Myocyte (in vitro differentiated cells): Measurements from ENCODE around the gene KRTAP5-7. TPM values are rescaled to one million over a fixed set of nuclear protein-coding genes. Genes with fewer than 3 reads are reported as not detected.
A peak's percentile ranks its signal among the peaks of the same experiment; 100 is the strongest.
"Not testable (repeated sequence)": the region's sequence is repeated elsewhere in the genome, so short reads cannot be mapped to it uniquely, and the experiment has no call there.

Experiments
- DNase-seq: peaks from one replicate; pipeline ENCODE4 v3.0.0-alpha.2; 2012; ENCODE audit warnings: low read depth
- total RNA-seq: library from RNA; depleted of rRNA; stranded (reverse); fragments of >200 nt; gene quantifications from 2 replicates; pipeline ENCODE4 v1.2.3, GENCODE V29; 2014

Gene KRTAP5-7
- total RNA-seq, 1 donor from 2014 or later, result not detected

DNA sequence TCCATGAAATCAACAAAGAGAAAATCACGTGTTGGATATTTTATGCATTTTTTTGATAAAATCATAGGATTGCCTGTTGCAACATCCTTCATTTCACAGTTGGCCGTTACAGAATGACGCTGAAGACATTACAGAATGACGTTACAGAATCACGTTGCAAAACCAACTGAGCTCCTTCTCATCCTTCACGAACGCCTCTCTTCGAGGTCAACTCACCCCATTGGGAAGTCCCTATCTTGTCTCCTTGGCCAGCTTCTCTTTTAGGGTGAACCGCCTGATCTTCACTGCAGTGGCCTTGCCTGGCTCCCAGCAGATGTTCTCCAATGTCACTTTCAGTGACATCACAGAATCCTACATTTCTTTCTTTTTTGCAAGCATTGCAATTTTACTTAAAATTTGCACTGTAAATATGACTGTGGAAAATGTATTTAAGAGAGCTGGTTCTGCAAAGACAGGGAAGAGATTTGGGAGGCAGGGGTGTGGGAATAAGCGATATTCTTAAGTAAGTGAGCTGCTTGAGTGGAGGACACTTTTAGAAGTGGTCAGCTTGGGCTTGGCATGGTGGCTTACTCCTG, 5.1 kb downstream of the KRTAP5-7 start:
- DNase-seq, result no peak

DNA sequence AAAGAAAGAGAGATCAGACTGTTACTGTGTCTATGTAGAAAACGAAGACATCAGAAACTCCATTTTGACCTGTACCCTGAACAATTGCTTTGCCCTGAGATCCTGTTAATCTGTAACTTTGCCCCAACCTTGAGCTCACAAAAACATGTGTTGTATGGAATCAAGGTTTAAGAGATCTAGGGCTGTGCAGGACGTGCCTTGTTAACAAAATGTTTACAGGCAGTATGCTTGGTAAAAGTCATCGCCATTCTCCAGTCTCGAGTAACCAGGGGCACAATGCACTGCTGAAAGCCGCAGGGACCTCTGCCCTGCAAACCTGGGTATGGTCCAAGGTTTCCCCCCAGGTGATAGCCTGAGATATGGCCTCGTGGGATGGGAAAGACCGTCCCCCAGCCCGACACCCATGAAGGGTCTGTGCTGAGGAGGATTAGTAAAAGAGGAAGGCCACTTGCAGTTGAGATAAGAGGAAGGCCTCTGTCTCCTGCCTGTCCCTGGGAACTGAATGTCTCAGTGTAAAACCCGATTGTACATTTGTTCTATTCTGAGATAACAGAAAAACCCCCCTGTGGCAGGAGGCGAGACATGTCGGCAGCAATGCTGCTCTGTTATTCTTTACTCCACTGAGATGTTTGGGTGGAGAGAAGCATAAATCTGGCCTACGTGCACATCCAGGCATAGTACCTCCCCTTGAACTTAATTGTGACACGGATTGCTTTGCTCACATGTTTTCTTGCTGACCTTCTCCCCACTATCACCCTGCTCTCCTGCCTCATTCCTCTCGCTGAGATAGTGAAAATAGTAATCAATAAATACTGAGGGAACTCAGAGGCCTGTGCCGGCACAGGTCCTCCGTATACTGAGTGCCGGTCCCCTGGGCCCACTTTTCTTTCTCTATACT, 7.9 kb downstream of the KRTAP5-7 start:
- not testable (repeated sequence) for DNase-seq

DNA sequence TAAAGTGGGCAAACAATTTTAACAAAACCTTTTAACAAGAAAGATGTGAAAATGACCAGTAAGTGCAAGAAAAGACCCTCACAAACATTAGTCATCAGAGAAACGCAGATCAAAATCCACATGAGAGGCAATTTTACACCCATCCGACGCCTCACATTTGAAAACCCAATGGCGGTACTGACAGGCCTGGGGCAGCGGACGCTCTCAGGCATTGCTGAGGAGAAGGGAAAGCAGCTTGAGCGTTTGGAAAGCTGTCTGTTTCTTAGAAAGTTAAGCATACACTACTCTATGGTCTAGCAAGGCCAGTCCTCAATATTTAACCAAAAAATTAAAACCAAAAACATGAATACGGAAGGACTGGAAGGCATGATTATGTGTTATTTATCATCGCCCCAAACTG, 8.8 kb downstream of the KRTAP5-7 start:
- no peak for DNase-seq

DNA sequence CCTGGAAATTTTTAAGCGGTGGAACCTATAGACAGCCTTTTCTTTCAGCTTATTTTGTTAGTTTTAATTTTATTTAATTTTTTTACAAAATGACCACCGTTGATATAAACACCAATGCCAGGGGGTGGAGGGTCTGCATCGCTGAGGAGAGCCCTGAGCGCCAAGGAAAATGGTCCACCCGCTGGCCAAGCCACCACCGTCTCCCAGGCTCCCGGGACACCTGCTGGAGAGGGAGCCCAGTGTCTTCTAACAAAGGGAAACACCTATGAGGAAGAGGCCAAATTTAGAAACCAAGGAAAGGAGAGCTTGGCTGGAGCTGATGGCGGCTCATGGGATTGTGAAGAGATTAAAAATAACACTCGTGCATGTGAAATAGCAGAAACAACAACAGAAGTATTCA, 10.5 kb downstream of the KRTAP5-7 start:
- no peak for DNase-seq

DNA sequence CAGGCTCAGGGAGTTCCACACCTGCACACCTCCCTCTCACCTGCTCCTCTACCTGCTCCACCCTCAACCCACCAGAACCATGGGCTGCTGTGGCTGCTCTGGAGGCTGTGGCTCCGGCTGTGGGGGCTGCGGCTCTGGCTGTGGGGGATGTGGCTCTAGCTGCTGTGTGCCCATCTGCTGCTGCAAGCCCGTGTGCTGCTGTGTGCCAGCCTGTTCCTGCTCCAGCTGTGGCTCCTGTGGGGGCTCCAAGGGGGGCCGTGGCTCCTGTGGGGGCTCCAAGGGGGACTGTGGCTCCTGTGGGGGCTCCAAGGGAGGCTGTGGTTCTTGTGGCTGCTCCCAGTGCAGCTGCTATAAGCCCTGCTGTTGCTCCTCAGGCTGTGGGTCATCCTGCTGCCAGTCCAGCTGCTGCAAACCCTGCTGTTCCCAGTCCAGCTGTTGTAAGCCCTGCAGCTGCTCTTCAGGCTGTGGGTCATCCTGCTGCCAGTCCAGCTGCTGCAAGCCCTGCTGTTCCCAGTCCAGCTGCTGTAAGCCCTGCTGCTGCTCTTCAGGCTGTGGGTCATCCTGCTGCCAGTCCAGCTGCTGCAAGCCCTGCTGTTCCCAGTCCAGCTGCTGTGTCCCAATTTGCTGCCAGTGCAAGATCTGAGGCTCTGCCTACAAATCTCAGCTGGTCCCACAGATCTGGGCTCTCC, 11.1 kb downstream of the KRTAP5-7 start, which contains the start of gene KRTAP5-8:
TSS of gene KRTAP5-8 (plus strand) at position 49 of the 689 bp plus-strand sequence. CDS start at position 80, 31 bp downstream.
- peak; percentile 9 for DNase-seq

DNA sequence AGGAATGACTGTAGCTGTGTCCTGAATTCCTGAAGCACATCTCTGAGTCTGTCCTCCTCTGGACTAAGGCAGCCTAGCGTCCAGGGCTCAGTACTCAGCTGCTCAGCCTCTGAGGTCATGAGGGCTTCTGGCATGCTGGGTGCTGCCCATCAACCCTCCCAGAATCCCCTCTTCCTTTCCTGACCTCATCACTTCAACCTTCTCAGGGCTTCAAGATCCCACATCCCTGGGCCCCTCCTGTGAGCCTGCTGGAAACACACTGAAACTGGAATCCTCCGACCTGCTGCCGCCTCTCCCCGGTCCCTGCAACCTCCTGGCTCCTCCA, 11.6 kb downstream of the KRTAP5-7 start:
- no peak for DNase-seq

DNA sequence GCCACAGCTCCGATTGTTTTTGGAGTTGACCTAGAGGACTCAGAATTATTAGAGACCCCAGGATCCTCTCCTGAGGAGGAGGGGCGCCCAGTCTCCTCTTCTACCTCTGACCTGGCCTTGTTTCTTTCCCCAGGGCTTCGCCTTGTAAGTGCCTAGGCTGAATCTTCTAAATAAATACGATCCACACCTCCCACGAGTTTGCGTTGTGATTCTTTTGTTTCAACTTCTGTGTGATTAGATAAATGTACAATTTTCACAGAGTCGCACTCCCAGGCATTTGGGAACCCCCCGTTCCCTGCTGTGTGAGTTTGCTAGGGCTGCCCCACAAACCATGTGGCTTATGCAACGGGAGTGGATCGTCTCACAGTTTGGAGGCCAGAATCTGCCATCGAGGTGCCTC, 11.9 kb downstream of the KRTAP5-7 start:
- no peak for DNase-seq

DNA sequence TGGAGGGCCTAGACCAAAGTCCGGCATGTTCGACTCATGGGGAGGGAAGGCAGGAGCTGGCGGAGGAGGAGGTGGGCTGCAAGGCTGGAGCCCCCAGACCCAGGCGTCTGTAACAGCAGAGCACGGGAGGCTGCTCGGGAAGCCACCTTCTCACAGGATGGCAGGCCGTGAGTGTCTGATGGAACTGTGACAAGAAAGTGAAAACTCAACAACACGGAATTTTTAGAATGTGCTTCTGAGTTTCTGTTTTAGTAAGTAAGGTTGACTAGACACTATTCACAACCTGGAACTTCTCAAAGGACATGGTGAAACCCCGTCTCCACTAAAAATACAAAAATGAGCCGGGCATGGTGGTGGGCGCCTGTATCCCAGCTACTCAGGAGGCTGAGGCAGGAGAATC, 12.9 kb downstream of the KRTAP5-7 start:
- DNase-seq, result not testable (repeated sequence)

DNA sequence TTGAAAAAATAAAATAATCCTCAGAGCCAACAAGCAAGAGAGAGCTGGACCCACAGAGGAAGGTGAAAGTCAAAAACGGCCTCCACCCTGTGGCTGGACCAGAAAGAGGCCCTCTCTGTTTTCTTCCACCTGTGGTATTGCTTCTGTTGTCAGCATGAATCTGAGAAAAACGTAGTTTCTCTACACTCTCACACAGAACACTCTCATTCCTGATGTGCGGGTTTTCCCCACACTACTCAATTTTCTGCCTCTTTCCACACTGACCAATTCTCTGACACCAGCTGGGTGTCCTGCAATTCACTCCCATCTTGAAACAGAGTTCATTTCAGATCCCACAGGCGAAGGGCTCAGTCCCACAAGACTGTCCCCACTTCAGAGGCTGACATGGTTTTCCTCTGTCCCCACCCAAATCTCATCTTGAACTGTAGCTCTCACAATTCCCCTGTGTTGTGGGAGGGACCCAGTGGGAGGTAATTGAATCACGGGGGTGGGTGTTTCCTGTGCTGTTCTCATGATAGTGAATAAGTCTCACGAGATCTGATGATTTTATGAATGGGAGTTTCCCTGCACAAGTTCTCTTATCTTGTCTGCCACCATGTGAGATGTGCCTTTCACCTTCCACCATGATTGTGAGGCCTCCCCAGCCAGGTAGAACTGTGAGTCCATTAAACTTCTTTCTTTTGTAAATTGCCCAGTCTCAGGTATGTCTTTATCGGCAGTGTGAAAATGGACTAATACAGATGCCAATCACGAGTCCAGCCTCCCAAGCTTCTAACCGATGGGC, 13.6 kb downstream of the KRTAP5-7 start:
- not testable (repeated sequence) for DNase-seq

DNA sequence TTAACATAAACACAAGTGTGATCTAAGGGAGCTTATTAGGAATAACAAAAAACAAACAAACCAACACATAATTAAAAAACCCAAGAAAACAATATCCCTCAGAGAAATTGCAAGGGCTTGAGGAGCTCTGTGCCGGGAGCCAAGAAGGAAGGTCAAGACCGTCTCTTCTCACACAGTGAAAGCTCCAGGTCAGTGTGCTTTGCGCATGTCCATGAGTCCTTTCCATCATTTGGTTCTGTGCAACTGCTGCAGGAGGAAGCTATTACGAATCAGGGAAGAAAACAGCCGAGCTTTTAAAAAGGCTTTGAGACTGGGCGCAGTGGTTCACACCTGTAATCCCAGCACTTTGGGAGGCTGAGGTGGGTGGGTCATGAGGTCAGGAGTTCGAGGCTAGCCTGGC, 15.3 kb downstream of the KRTAP5-7 start:
- DNase-seq, result no peak

DNA sequence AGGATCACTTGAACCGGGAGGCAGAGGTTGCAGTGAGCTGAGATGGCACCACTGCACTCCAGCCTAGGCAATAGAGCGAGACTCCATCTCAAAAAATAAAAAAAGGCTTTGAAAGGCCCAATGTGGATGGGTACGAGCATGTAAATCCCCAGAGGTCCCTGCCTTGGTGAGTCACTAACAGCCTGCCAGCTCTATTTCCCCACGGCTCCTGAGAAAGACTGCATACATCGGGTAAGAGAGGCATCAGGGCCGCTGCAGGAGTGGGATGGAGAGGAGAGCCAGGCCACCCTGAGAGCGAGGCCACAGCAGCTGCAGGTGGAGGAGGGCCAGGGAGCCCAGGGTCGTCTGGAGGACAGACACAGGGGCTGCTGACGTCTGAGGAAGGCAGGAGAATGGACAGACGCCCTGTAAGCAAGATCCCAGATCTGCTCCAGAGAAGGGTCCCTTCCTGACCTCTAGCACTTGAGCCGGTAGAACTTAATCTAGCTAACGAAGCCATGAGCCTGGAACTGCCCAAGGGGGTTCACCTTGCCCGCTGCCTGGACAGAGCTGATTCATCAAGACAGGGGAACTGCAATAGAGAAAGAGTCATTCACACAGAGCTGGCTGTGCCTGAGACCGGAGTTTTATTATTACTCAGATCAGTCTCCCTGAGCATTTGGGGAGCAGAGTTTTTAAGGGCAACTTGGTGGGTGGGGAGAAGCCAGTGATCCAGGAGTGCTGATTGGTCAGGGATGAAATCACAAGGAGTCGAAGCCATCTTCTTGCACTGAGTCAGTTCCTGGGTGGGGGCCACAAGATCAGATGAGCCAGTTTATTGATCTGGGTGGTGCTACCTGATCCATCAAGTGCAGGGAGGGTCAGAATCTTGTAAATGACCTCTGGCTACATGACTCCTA, 16.1 kb downstream of the KRTAP5-7 start:
- DNase-seq, result no peak

DNA sequence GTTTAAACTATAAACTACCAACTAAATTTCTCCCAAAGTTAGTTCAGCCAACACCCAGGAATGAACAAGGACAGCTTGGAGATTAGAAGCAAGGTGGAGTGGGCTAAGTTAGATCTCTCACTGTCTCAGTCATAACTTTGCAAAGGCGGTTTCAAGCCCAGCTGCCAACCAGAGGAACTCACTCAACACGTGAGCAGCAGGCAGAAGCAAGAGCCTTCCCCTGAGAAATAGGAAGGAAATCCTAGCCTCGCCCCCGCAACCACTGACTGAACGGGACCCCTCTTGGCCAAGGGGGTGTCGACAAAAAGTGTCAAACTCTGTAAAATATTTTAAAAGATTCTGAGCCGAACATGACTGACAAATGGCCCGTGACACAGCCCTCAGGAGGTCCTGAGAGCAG, 16.8 kb downstream of the KRTAP5-7 start:
- no peak for DNase-seq

DNA sequence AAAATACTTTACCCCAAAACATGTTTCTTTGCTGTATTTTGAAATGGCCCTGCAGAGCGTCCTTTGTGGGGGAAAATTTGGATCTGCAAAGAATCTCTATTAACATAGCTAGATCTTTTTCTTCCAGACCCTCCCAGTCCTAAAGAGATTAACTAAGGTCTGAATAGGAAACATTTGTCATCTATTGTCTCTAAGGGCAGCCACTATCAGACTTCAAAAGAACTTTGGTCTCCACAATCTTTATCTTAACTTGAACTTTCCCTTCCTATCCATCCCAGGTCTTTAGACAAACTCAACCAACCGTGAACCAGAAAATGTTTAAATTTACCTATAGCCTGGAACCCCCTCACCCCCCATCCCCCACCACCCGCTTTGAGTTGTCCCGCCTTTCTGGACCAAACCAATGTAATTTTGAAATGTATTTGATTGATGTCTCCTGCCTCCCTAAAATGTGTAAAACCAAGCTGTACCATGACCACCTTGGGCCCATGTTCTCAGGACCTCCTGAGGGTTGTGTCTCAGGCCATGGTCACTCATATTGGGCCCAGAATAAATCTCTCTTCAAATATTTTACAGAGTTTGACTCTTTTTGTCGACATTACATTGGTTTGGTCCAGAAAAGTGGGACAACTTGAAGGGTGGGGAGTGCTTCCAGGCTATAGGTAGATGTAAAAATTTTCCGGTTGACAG, 17.6 kb downstream of the KRTAP5-7 start:
- no peak for DNase-seq

DNA sequence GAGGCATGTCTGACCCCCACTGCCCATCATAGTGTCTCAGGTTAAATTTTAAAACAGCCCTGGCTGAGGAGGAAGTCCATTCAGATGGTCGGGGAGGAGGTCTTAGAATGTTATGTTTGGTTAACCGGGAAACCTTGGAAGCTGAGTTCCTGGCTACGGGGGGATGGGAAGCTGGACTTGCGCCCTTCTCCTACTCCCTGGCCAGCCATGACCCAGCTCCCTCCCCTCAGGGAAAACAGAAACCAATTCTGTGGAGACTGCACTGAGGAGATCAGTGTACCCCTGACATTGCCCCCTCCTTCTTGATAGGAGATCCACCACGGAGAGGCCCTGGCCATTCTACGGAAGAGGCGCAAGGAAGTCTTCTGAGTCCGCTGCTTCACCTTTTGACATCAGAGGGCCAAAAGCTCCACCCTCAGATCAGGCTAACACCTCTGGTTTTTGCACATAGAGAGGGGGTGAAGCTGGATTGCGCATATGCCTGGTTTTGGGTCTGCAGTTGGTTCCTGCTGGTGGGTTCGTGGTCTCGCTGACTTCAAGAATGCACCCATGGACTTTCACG, 18.4 kb downstream of the KRTAP5-7 start:
- DNase-seq, result no peak

DNA sequence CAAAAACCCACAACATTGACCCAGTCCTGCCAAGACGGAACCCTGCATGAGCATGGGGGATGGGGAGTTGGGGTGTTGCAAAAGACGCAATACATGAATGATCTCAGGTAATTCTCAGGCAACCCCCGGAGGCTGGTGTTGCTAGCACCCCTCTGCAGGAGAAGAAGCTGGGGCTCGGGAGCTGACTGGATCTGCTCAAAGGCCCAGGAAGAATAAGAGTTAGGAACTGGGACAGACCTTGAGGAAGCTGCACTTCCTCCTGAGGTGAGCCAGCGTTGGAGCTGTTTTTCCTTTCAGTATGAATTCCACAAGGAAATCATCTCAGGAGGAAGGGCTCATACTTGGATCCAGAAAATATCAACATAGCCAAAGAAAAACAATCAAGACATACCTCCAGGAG, 21.1 kb downstream of the KRTAP5-7 start, which contains the start of gene KRTAP5-9:
TSS of gene KRTAP5-9 (plus strand) at position 301 of the 400 bp plus-strand sequence. CDS start 238 bp downstream, outside the sequence.
- no peak for DNase-seq

DNA sequence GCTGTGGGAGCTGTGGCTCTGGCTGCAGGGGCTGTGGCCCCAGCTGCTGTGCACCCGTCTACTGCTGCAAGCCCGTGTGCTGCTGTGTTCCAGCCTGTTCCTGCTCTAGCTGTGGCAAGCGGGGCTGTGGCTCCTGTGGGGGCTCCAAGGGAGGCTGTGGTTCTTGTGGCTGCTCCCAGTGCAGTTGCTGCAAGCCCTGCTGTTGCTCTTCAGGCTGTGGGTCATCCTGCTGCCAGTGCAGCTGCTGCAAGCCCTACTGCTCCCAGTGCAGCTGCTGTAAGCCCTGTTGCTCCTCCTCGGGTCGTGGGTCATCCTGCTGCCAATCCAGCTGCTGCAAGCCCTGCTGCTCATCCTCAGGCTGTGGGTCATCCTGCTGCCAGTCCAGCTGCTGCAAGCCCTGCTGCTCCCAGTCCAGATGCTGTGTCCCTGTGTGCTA, 21.7 kb downstream of the KRTAP5-7 start:
- peak; percentile 20 for DNase-seq

DNA sequence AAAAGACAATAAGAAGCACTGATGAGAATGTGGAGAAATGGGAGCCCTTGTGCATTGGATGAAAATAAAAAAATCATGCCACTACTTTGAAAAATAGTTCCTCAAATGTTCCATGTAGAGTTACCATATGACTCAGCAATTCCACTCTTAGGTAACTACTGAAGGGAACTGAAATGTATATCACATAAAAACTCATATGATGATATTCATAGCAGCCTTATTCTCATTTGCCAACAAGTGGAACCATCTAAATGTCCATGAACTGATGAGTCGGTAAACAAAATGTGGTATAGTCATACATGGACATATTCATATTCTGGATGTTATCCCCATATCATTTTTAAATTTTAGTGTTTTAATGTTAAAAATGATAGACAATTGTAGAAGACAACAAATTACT, 24.6 kb downstream of the KRTAP5-7 start:
- no peak for DNase-seq

DNA sequence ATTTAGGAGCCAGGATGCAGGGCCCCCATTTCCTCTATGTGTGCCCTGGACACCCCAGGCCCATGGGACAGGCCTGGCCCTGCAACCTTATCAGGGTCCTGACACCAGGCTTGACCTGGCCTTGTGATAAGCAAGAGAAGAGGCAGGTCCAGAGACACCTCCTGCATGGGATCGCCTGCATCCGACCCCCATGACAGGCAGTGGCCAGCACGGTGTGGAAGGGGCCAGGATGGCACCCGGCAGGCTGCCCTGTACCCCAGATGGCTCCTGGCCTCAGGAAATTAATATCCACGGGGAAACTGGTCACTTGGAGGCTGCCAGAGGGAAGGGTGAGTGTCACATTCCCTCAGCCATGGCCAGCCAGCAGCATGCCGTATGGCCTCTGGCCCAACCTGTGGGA, 27.9 kb downstream of the KRTAP5-7 start:
- DNase-seq, result no peak

DNA sequence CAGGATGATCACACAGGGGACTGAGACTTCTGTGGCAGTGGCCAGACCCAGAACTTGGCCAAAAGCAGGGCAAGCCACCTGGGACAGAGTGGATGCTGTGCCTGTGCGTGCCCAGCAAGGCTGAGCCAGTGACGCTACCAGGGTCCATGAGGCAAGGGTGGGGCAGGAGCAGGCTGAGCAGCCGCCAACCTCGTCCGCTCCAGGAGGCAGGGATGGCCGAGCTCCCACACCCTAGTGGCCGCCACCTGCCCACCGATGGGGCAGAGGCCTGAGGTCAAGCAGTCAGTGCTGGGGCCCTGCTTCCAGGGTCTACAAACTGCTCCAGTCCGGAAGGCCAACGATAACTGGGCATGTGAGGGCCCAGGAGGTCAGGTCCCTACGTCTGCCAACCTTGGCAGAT, 28.4 kb downstream of the KRTAP5-7 start:
- DNase-seq, result no peak
